Mucosa of descending colon (tissue), 3 donors: ENCODE measurements around the gene NPNT. TPM values are rescaled to one million over a fixed set of nuclear protein-coding genes. Genes with fewer than 3 reads are reported as not detected.
A peak's percentile ranks its signal among the peaks of the same experiment; 100 is the strongest.

Experiments
- ATAC-seq: fragments of 200-7000 bp; cut with Tn5 transposase; one replicate; pipeline ENCODE4 v1.9.1; 2020; ENCODE audit warnings: mild to moderate bottlenecking, moderate library complexity
- DNase-seq, 3 donors: peaks; one replicate each; pipeline ENCODE4 v3.0.0-alpha.2; 2020
- H3K36me3 ChIP-seq: fragments of 200-600 bp; one replicate; pipeline ENCODE4 v1.8.0; 2021; ENCODE audit warnings: low read depth, mild to moderate bottlenecking
- H3K4me1 ChIP-seq: fragments of 200-600 bp; one replicate; pipeline ENCODE4 v1.8.0; 2021; ENCODE audit warnings: low read depth, mild to moderate bottlenecking
- H3K4me3 ChIP-seq: fragments of 200-600 bp; one replicate; pipeline ENCODE4 v1.8.0; 2021; ENCODE audit warnings: mild to moderate bottlenecking
- H3K9me3 ChIP-seq: fragments of 200-600 bp; one replicate; pipeline ENCODE4 v1.8.0; 2021; ENCODE audit warnings: mild to moderate bottlenecking
- intact Hi-C, 2 donors: fragments of 100-400 bp; cut with DNase I in 1 of 2; cut with micrococcal nuclease in 1 of 2; formaldehyde crosslinking; loops; one replicate each; pipeline versions ENCODE4 v1.11.0 to v1.11.1; 2022; cut with DNase I, micrococcal nuclease
- total RNA-seq, 3 donors: library from RNA; stranded (reverse); fragmentation: NEBNext Ultra II Directional in 2 of 3; extraction: Animal tissue kit (Norgen Biotek cat#: 25700) in 2 of 3; gene quantifications; one replicate each; pipeline versions ENCODE4 v1.2.1 to v1.2.4, GENCODE V29; 2021 to 2023
- TF ChIP-seq, protein P1 (sequence below): fragments of 200-600 bp; IDR thresholded peaks from one replicate; pipeline ENCODE4 v1.8.0; 2022; ENCODE audit warnings: antibody characterized with exemption, mild to moderate bottlenecking
- donor health status: DM: no; HTN: no; CAD: no; lungs with moderate emphysema.
- donor health status: DM: no; HTN: no; CAD: no.
- donor health status: DM: no; HTN: yes; CAD: no.

NPNT gene
- total RNA-seq, 3 donors from 2014 or later = 16.9 to 29.6 (median 26.3) TPM

- no peaks in the 10 kb centered on the region for H3K36me3 ChIP-seq
- H3K4me3 ChIP-seq = no peak overlapping the region
- intact Hi-C loops = no loop called here
- H3K4me1 ChIP-seq = no peaks in the 10 kb centered on the region
- TF ChIP-seq, protein P1, sequence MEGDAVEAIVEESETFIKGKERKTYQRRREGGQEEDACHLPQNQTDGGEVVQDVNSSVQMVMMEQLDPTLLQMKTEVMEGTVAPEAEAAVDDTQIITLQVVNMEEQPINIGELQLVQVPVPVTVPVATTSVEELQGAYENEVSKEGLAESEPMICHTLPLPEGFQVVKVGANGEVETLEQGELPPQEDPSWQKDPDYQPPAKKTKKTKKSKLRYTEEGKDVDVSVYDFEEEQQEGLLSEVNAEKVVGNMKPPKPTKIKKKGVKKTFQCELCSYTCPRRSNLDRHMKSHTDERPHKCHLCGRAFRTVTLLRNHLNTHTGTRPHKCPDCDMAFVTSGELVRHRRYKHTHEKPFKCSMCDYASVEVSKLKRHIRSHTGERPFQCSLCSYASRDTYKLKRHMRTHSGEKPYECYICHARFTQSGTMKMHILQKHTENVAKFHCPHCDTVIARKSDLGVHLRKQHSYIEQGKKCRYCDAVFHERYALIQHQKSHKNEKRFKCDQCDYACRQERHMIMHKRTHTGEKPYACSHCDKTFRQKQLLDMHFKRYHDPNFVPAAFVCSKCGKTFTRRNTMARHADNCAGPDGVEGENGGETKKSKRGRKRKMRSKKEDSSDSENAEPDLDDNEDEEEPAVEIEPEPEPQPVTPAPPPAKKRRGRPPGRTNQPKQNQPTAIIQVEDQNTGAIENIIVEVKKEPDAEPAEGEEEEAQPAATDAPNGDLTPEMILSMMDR = no peak
- no peak for DNase-seq
- ATAC-seq = no peak
- H3K9me3 ChIP-seq = no peaks in the 10 kb centered on the region
Observed at GRCh38 chr4:105988671-105989070, 93.4 kb downstream of the NPNT start.

- ATAC-seq (no peak), DNase-seq (no peak)
- Histone ChIP-seq H3K4me3 (no peak overlapping the region), H3K36me3 (no peaks in the 10 kb centered on the region), H3K4me1 (no peaks in the 10 kb centered on the region), H3K9me3 (no peaks in the 10 kb centered on the region)
- TF ChIP-seq, protein P1 = no peak
- intact Hi-C loops = no loop called here
Observed at GRCh38 chr4:105989485-105990242, 94.4 kb downstream of the NPNT start.

DNA sequence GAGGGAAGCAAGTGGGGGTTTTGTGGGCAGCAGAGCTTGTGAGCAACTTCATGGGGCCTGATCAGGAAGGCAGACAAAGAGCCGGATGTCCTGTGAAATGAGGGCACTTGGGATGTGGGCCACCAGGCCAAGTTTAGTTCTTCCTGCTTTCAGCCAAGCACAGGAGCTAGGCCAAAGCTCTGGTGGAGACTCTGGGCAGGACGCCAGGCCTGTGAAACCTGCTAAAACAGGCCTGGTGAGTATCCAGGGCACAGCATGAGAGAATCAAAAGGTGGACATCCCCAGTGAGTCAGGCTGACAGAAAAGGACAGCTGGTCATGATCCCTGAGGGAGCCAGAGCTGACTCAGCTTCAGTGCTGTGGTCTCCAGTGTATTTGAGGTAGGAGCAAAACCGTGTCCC, 95.7 kb downstream of the NPNT start:
- ATAC-seq (peak; percentile 70), DNase-seq (peak; percentile 49 to 68 (median 62))
- no peak overlapping the region for H3K4me3 ChIP-seq
- no peaks in the 10 kb centered on the region for H3K36me3 ChIP-seq
- intact Hi-C loops = no loop called here
- H3K9me3 ChIP-seq = no peaks in the 10 kb centered on the region
- TF ChIP-seq, protein P1 = no peak
- H3K4me1 ChIP-seq = no peaks in the 10 kb centered on the region

- ATAC-seq (no peak), DNase-seq (no peak)
- TF ChIP-seq, protein P1 = no peak
- Histone ChIP-seq H3K4me3 (no peak overlapping the region), H3K36me3 (no peaks in the 10 kb centered on the region), H3K9me3 (no peaks in the 10 kb centered on the region), H3K4me1 (peaks cover under 1% of the 10 kb centered on the region)
- intact Hi-C loops = no loop called here
Observed at GRCh38 chr4:105991726-105992125, 96.5 kb downstream of the NPNT start.

- Histone ChIP-seq H3K4me1 (peaks cover 5% of the 10 kb centered on the region), H3K9me3 (no peaks in the 10 kb centered on the region), H3K36me3 (no peaks in the 10 kb centered on the region), H3K4me3 (no peak overlapping the region)
- intact Hi-C loops = no loop called here
- ATAC-seq (no peak), DNase-seq (no peak)
- TF ChIP-seq, protein P1 = no peak
Observed at GRCh38 chr4:105992641-105993305, 97.5 kb downstream of the NPNT start.
